NCI-H226 (cell line): ENCODE data around the gene FBXL19.
"Not testable (repeated sequence)": the region's sequence is repeated elsewhere in the genome, so short reads cannot be mapped to it uniquely, and the experiment has no call there.

Experiments used
- DNase-seq: peaks from one replicate; pipeline ENCODE4 v3.0.0-alpha.2; 2015

Gene FBXL19

GRCh38 chr16:30923554-30924075, at the start of gene FBXL19:
TSS of gene FBXL19 (plus strand) at chr16:30923572. CDS start at chr16:30925755, 2,183 bp downstream.
- no peak for DNase-seq

GRCh38 chr16:30874244-30874820, 49.0 kb upstream of the FBXL19 start:
- DNase-seq = no peak

GRCh38 chr16:30874821-30875717, 48.3 kb upstream of the FBXL19 start:
- DNase-seq = peak; percentile 89

- DNase-seq = no peak
These were observed 47.2 kb upstream of the FBXL19 start for GRCh38 chr16:30875871-30876801.

GRCh38 chr16:30876867-30877266, 46.5 kb upstream of the FBXL19 start:
- DNase-seq = no peak

GRCh38 chr16:30882429-30883310, 40.7 kb upstream of the FBXL19 start:
- DNase-seq = no peak

GRCh38 chr16:30884760-30885159, 38.6 kb upstream of the FBXL19 start:
- no peak for DNase-seq

- DNase-seq = no peak
These were observed 38.2 kb upstream of the FBXL19 start for GRCh38 chr16:30885196-30885595.

GRCh38 chr16:30886145-30886544, 37.2 kb upstream of the FBXL19 start:
- no peak for DNase-seq

- DNase-seq = no peak
These were observed 35.4 kb upstream of the FBXL19 start for GRCh38 chr16:30887927-30888326.

- no peak for DNase-seq
These were observed 34.4 kb upstream of the FBXL19 start for GRCh38 chr16:30888856-30889499.

GRCh38 chr16:30889721-30890120, 33.7 kb upstream of the FBXL19 start:
- no peak for DNase-seq

GRCh38 chr16:30891043-30891823, 32.1 kb upstream of the FBXL19 start:
- not testable (repeated sequence) for DNase-seq

- DNase-seq = no peak
These were observed 30.5 kb upstream of the FBXL19 start for GRCh38 chr16:30892670-30893416.

GRCh38 chr16:30893417-30893743, 30.0 kb upstream of the FBXL19 start:
- no peak for DNase-seq

- DNase-seq = peak; percentile 74
These were observed 29.4 kb upstream of the FBXL19 start, which contains the start of gene BCL7C for GRCh38 chr16:30893744-30894539. TSS of gene BCL7C (minus strand) at chr16:30894077. CDS start at chr16:30893944, 133 bp downstream.

GRCh38 chr16:30894540-30895368, 28.6 kb upstream of the FBXL19 start:
- DNase-seq = peak; percentile 13
